ENCODE results near the gene ZPBP.
A peak's percentile ranks its signal among the peaks of the same experiment; 100 is the strongest.

The ZPBP gene, protein sequence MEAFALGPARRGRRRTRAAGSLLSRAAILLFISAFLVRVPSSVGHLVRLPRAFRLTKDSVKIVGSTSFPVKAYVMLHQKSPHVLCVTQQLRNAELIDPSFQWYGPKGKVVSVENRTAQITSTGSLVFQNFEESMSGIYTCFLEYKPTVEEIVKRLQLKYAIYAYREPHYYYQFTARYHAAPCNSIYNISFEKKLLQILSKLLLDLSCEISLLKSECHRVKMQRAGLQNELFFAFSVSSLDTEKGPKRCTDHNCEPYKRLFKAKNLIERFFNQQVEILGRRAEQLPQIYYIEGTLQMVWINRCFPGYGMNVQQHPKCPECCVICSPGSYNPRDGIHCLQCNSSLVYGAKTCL

DNA sequence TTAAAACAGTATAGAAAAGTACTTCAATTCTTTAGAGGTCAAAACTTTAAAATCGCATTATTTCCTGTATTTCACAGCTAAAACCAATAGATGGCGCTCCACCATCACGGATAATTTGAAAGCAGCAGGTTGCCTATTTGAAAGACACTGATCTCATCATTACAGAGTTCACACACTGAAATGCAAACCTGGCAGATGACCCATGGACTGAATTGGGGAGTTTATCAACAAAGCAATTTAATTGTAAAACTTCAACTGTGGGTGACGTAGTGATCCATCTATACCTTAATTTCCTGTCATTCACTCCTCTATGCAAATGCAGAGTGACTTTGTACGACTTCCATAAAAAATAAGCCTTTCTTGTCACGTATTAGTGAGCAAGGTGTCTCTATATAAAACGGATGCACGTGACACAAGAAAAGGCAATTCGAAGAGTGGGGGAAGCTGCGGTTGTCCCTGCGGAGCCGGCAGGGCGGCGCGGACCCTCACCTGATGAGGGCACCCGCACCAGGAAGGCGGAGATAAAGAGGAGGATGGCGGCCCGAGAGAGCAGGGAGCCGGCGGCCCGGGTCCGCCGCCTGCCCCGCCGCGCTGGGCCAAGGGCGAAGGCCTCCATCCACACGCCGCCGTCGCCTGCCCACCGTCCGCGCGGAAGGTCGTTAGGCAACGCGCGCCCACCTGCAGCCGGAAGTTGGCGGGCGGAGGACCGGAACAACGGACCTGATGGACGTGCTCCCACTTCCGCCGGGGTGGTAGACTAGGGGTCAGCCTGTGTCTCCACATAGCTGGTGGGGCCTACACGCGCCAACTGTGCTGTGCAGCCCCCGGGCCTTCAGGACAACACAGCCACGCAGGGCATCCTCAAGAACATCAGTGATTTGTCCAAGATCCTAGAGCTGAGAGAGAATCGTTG lies at the start of gene ZPBP:
Gene ZPBP, minus strand, starts transcription at position 668 of the 913 bp plus-strand sequence. Its CDS starts 52 bp downstream, at position 616.
- H2AFZ ChIP-seq (ENCODE audit: low read length), result no peak within 1 kb of the TSS; the same call in 1 of the 2 replicates
- H3K9me3 ChIP-seq (ENCODE audit: insufficient read depth, low read depth, low read length), result no peaks in the 10 kb centered on the region
- no peaks in the 10 kb centered on the region for H3K4me1 ChIP-seq (ENCODE audit: insufficient read depth, low read length, poor library complexity, severe bottlenecking)
- no peaks in the 10 kb centered on the region for H3K9me2 ChIP-seq (replicated peaks; ENCODE audit: low read depth, low read length)
- H3F3A ChIP-seq (ENCODE audit: low read depth), result no peaks in the 10 kb centered on the region
- no peak within 1 kb of the TSS for H3K4me2 ChIP-seq (ENCODE audit: low read depth, low read length, poor library complexity, severe bottlenecking)
- no peak within 1 kb of the TSS for H3K9ac ChIP-seq (ENCODE audit: low read depth, low read length, poor library complexity, severe bottlenecking)
- no peaks in the 10 kb centered on the region for H4K20me1 ChIP-seq (ENCODE audit: insufficient read depth, low read length, poor library complexity, severe bottlenecking)
- H3K4me3 ChIP-seq (ENCODE audit: low read length, poor library complexity, severe bottlenecking), result no peak within 1 kb of the TSS
- no peaks in the 10 kb centered on the region for H3K27me3 ChIP-seq (ENCODE audit: insufficient read depth, low read length, poor library complexity, severe bottlenecking)
- no peaks in the 10 kb centered on the region for H3K79me2 ChIP-seq (ENCODE audit: insufficient read depth, low read length)
- TF ChIP-seq CTCF (conservative IDR thresholded peaks at IDR 0.05; ENCODE audit: low read length) (peak; percentile 94), EZH2phosphoT487 (IDR thresholded peaks at IDR 0.05; ENCODE audit: borderline replicate concordance) (no peak)
- H3K36me3 ChIP-seq (ENCODE audit: insufficient read depth, low read length), result no peaks in the 10 kb centered on the region

DNA sequence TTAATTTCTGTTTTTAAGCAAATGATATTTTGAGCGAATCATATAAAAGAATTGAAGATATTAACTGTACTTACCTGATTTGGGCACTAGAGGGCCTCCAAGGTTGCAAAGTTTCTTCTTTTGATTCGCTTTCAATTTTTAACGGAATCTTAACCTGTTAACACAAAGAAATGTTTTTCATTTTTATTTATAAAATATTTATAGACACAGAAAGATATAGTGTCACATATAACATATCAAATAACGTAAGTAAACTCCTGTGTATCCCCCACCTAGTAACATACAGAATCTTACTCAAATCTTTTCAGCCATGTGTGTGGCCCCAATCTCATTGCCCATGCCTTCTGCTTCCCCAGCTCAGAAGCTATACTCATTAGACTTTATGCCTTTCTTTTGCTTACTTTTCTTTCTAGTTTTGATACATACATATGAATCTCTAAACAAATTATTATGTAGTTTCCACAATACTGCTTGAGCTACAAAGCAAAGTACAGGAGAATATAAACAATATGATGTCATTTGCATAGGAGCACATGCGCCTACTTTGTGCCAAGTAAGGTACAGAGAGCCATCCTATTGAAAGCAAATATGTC lies 49.5 kb upstream of the ZPBP start:
- Histone ChIP-seq H3K4me2 (ENCODE audit: low read depth, low read length, poor library complexity, severe bottlenecking) (peak overlapping the region; percentile 41), H3K4me1 (ENCODE audit: insufficient read depth, low read length, poor library complexity, severe bottlenecking) (peaks cover 31% of the 10 kb centered on the region), H3K9ac (ENCODE audit: low read depth, low read length, poor library complexity, severe bottlenecking) (peak overlapping the region; percentile 37), H3K9me3 (ENCODE audit: insufficient read depth, low read depth, low read length) (no peaks in the 10 kb centered on the region), H3K9me2 (replicated peaks; ENCODE audit: low read depth, low read length) (no peaks in the 10 kb centered on the region), H2AFZ (ENCODE audit: low read length) (peak overlapping the region; percentile 77; the same call in 1 of the 2 replicates), H3K4me3 (ENCODE audit: low read length, poor library complexity, severe bottlenecking) (peak overlapping the region; percentile 35), H3F3A (ENCODE audit: low read depth) (no peaks in the 10 kb centered on the region), H3K79me2 (ENCODE audit: insufficient read depth, low read length) (no peaks in the 10 kb centered on the region), H3K27me3 (ENCODE audit: insufficient read depth, low read length, poor library complexity, severe bottlenecking) (no peaks in the 10 kb centered on the region), H4K20me1 (ENCODE audit: insufficient read depth, low read length, poor library complexity, severe bottlenecking) (no peaks in the 10 kb centered on the region), H3K36me3 (ENCODE audit: insufficient read depth, low read length) (no peaks in the 10 kb centered on the region)
- TF ChIP-seq CTCF (conservative IDR thresholded peaks at IDR 0.05; ENCODE audit: low read length) (peak; percentile 77), EZH2phosphoT487 (IDR thresholded peaks at IDR 0.05; ENCODE audit: borderline replicate concordance) (no peak)

DNA sequence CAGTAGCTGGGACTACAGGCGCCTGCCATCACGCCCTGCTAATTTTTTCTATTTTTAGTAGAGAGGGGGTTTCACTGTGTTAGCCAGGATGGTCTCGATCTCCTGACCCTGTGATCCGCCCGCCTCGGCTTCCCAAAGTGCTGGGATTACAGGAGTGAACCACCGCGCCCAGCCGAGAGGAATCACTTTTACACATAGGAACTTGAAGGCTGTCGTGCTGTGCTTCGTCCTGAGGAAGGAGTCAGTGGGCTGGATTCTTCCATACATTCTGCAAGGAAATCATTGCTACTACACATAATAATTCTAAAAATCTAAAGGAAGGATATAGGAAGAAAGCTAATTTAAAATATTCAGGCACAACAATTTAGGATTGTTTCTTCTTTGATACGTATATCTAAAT lies 48.8 kb upstream of the ZPBP start:
- no peak overlapping the region for H3K4me2 ChIP-seq (ENCODE audit: low read depth, low read length, poor library complexity, severe bottlenecking)
- H3K4me1 ChIP-seq (ENCODE audit: insufficient read depth, low read length, poor library complexity, severe bottlenecking), result peaks cover 24% of the 10 kb centered on the region
- no peak overlapping the region for H2AFZ ChIP-seq (ENCODE audit: low read length)
- H3K36me3 ChIP-seq (ENCODE audit: insufficient read depth, low read length), result no peaks in the 10 kb centered on the region
- H3K27me3 ChIP-seq (ENCODE audit: insufficient read depth, low read length, poor library complexity, severe bottlenecking), result no peaks in the 10 kb centered on the region
- no peak overlapping the region for H3K4me3 ChIP-seq (ENCODE audit: low read length, poor library complexity, severe bottlenecking)
- H4K20me1 ChIP-seq (ENCODE audit: insufficient read depth, low read length, poor library complexity, severe bottlenecking), result no peaks in the 10 kb centered on the region
- H3K9me3 ChIP-seq (ENCODE audit: insufficient read depth, low read depth, low read length), result no peaks in the 10 kb centered on the region
- no peaks in the 10 kb centered on the region for H3K9me2 ChIP-seq (replicated peaks; ENCODE audit: low read depth, low read length)
- no peaks in the 10 kb centered on the region for H3F3A ChIP-seq (ENCODE audit: low read depth)
- no peaks in the 10 kb centered on the region for H3K79me2 ChIP-seq (ENCODE audit: insufficient read depth, low read length)
- no peak overlapping the region for H3K9ac ChIP-seq (ENCODE audit: low read depth, low read length, poor library complexity, severe bottlenecking)
- TF ChIP-seq CTCF (conservative IDR thresholded peaks at IDR 0.05; ENCODE audit: low read length), result no peak
- no peak for TF ChIP-seq EZH2phosphoT487 (IDR thresholded peaks at IDR 0.05; ENCODE audit: borderline replicate concordance)

Data from Loucy (cell line).